HL-60/S4 treated with phorbol 12-myristate 13-acetate at 8.2 ng/mL for 4 days and 3 days (cell line): Measurements from ENCODE around the gene RFPL4A.

Experiments used
- in situ Hi-C: fragments of 300-500 bp; cut with MboI; formaldehyde crosslinking; loops from 2 replicates; pipeline ENCODE4 v1.15.0; 2022; ENCODE audit warnings: low sequenced_read_pairs

RFPL4A gene

DNA sequence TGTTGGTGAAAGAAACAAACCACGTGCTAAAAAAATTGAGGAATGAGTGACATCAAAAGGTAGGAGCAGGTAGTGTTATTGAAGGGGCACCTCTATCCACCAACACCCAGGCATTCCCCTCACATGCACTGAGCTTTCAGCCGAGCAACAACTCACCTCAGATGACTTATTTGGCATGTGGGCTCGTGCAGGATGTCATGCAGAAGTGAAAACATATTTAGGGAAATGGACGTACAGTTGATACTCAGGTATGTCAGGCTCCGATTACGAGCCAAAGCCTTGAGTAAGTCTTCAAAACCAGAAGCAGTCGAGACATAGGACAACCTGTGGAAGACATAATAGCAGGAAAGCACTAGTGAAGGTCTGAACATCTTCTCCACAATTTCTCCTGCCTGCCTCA lies 42.5 kb downstream of the RFPL4A start:
- in situ Hi-C loops: no loop called here

DNA sequence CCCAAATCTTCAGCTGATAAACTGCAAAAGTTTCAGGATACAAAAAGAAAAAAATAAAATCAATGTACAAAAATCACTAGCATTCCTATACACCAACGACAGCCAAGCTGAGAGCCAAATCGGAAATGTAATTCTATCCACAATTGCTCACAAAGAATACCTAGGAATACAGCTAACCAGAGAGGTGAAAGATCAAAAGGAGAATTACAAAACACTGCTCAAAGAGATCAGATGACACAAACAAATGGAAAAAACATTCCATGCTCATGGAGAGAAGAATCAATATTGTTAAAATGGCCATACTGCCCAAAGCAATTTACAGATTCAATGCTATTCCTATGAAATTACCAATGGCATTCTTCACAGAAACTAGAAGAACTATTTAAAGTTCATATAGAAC lies 43.4 kb downstream of the RFPL4A start:
- in situ Hi-C loops: no loop called here

DNA sequence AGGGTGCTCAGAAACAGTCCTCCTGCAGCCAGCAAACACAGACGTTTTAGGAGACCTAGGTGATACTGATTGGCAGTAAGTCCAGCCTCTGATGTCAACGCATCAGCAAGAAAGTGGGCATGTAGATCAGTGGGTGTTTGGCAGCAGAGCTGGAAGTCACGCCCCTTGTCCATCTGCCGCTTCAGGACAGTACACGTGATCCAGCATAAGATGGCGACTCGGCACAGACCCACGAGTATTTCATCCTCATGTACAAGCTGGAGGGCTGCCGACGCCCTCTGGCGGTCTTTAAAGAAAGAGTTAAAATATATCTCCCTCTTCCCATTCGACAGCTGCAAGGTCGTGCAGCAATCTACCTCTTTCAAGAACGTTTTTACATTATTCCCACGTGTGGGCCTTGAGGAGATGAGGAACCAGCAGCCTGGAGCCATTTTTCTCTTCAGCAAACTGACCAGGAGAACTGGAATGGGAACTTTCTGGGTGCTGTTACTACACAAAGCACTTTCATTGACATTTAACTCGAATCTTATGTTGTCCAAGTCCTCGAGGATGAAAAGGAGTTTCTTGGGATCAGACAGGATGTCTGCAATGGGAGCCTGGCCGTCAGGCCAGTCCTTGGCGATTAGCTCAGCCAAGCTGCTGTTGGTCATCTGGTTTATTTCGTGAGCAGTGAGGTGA lies 50.6 kb downstream of the RFPL4A start:
- in situ Hi-C loops: no loop called here

DNA sequence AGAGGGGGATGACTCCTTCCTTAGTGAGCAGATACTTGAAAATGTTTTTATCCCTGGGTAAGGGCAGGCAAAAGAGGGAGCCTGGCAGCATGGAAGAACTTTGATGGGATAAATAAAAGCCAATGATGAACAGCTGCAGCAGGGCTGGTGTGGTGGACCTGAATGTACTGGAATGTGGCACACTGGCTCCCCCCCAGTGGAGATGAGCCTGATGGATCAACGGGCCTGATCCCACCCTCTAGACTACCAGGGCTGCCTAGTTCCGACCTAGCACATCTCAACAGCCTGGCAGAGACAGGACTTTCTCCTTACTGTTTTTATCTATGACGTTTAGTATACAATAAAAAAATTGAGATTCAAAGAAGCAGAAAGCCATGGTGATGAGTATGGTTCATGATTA lies 52.4 kb downstream of the RFPL4A start:
- in situ Hi-C loops: no loop called here

DNA sequence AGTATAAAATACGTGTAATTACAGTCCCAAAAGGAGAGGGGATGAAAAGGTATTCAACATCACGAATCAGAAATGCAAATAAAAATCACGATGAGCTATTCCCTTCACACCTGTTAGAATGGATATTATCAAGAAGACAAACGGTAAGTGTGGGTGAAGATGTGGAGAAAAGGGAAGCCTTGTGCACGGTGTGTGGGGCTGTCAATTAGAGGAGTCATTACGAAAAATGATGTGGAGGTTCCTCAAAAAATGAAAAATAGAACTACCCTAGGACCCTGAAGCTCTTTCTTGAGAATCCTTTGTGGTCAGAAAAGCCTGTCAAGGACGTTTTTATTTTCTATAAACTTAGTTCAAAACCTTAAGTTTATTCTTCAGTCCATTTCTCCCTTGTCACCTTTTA lies 53.6 kb downstream of the RFPL4A start:
- in situ Hi-C loops: no loop called here
